ENCODE data around the gene USP48. TPM values are rescaled to one million over a fixed set of nuclear protein-coding genes. Genes with fewer than 3 reads are reported as not detected.

The USP48 gene
- total RNA-seq, 1 donor from 2014 or later: 97.3 TPM

DNA sequence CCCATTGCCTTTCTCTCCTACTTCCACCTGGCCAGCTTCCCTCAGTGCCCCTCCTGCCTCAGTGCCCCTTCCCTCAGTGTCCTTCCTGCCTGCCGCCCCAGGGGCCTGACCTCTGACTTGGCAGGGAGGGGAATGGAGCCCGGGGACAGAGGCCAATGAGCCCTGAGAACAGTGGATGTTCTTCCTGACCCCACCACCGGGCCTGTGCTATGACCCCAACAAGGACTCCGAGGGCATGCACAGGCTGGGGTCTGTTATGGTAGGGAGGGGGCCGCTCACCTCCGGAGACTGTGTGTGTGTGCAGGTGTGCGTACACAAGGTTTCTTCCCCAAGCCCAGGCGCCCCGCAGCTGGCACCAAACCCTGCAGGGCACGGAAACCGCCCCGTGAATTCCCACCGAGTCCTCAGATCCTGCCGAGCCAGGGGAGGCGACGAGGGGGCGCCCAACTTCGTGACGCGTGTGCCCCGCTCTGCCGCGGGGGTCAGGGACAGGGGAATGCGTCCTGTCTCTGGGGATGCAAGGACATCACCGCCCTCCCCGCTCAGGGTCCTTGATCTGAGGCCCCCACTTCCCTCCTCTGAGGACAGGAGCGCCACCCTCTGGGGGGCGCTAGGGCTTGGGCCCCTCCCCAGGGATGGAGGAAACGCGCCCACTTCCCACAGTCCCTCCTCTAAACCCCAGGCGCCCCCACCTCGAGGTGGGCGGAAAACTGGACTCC lies 114.6 kb downstream of the USP48 start:
- peaks cover 39% of the 10 kb centered on the region for H3K27me3 Mint-ChIP-seq
- no peak for DNase-seq
- H3K9me3 Mint-ChIP-seq: no peaks in the 10 kb centered on the region
- no peak overlapping the region for H3K27ac Mint-ChIP-seq
- TF ChIP-seq, protein P1, sequence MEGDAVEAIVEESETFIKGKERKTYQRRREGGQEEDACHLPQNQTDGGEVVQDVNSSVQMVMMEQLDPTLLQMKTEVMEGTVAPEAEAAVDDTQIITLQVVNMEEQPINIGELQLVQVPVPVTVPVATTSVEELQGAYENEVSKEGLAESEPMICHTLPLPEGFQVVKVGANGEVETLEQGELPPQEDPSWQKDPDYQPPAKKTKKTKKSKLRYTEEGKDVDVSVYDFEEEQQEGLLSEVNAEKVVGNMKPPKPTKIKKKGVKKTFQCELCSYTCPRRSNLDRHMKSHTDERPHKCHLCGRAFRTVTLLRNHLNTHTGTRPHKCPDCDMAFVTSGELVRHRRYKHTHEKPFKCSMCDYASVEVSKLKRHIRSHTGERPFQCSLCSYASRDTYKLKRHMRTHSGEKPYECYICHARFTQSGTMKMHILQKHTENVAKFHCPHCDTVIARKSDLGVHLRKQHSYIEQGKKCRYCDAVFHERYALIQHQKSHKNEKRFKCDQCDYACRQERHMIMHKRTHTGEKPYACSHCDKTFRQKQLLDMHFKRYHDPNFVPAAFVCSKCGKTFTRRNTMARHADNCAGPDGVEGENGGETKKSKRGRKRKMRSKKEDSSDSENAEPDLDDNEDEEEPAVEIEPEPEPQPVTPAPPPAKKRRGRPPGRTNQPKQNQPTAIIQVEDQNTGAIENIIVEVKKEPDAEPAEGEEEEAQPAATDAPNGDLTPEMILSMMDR (IDR thresholded peaks at IDR 0.05): no peak
- no peak for ATAC-seq (ENCODE audit: low read depth)
- ChIA-PET POLR2A (no interaction called here), CTCF (no interaction called here)
- no peaks in the 10 kb centered on the region for H3K36me3 Mint-ChIP-seq (ENCODE audit: low read depth)
- peaks cover 24% of the 10 kb centered on the region for H3K4me1 Mint-ChIP-seq
- H3K4me3 Mint-ChIP-seq: no peak overlapping the region
- intact Hi-C loops (cut with micrococcal nuclease): no loop called here

DNA sequence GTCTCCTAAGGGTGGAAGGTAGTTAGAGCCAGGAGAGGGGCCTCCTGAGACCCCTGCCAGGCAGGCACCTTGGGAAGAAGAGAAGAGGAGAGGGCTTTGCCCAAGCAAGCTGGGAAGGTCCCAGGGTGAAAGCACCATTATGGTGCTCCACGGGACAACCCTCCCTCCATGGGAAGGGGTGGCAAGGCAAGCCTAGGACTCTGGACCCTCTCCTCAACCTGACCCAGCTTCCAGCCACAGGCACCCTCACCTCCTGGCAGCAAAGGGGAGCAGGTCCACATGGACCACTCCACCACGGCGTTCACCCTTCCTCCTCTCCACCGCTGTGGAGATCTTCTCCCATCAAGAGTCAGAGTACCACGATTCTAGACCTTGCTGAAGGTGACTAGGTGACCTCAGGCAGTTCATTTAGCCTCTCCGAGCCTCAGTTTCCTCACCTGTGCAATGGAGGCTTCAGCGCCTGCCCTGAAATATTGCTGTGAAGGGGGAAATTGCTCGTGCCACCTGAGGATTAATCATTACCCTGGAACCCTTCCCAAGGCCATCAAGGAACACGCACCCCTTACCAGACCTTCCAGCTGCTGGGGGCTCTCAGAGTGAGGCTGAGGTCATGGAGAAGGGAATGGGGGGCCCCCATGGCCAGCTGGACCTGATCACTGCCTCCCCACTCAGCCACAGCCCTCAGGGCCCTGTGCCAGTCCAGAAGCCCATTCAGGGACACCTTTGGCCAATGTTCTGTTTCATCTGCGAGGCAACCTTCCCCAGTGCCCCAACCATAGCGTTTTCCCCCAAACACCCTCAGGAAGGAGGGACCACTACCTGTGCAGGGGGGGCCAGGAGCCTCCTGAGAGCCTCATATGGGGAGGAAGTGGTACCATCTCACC lies 115.4 kb downstream of the USP48 start:
- Mint-ChIP-seq H3K36me3 (ENCODE audit: low read depth) (no peaks in the 10 kb centered on the region), H3K27ac (no peak overlapping the region), H3K4me3 (no peak overlapping the region), H3K4me1 (peaks cover 24% of the 10 kb centered on the region), H3K27me3 (peaks cover 39% of the 10 kb centered on the region), H3K9me3 (no peaks in the 10 kb centered on the region)
- ATAC-seq (ENCODE audit: low read depth) (no peak), DNase-seq (no peak)
- POLR2A ChIA-PET: no interaction called here
- CTCF ChIA-PET: no interaction called here
- TF ChIP-seq, protein P1 (IDR thresholded peaks at IDR 0.05): no peak
- intact Hi-C loops (cut with micrococcal nuclease): no loop called here

DNA sequence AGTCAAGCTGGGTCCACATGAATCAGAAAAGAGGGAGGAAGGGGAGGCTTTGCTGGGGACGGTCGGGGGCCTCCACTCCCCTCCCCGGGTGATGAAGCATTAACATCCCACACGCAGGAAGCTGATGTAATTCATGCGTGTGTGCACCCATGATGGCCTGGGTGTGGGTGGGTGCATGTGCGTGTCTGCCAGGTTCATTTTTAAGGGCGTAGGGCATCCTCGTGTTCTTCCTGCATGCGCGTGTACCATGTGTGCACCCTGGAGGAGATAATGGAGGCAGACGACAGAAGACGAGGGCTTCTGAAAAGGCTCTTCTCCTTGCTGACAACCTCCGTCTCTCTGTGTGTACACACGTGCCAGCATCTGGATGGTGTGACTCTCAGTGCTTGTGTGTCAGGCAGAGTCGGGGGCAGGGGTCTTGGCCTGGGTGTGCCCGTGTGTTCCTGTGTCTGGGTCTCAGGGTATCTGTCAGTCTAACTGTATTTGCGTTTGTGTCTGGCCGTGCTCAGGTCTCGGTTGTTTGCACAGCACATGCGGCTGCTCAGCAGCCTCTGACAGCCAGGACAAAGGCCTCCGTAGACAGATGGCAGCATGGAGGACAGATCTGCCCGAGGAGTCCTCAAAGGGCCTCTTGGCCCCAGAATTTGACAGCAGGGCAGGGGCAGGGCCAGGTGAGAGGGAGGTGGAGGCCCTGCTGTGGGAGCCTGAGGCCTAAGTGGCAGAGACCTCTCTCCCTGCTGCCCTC lies 116.2 kb downstream of the USP48 start:
- TF ChIP-seq, protein P1 (IDR thresholded peaks at IDR 0.05): no peak
- no peak for DNase-seq

DNA sequence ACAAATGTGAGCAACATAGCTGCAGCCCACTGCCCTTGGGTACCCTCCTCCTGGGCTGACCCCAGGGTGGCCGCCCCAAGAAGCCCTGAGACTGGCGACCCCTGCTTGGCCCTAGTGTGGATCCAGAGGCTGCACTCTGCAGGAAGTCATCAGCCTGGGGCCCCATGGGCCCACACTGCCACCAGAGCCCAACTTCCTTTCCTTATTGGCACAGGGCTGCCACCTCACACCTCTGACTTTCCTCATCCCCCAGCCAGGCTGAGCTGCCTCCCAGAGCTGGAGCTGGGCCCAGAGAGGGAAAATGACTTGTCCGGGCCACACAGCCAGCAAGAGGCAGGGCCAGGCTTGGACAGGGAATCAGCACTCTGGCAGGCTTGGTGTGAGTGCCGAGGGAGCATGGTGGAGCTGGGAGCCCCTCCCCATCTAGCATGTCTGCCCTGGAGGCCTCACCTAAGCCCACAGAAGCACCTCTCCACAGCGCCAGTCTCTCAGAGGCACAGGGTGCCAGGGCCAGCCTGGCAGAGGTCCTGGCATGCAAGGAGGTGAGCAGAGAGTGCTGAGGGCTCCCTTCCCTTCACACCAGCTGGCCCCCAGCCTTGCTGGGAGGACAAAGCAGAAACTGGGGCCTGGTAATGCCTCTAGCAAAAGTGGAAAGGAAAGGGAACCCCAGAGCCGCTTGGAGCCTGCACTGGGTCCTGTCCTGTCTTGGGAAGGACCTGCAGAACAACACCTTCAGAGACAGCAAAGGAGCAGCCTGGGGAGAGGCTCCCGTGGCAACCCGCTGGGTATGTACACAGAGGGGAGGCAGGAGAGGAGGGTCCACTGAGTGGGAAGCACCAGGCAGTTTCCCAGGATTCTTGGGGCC lies 117.0 kb downstream of the USP48 start:
- ATAC-seq (ENCODE audit: low read depth): no peak
- Mint-ChIP-seq H3K4me3 (no peak overlapping the region), H3K27me3 (peaks cover 49% of the 10 kb centered on the region), H3K9me3 (no peaks in the 10 kb centered on the region), H3K36me3 (ENCODE audit: low read depth) (no peaks in the 10 kb centered on the region), H3K4me1 (peaks cover 24% of the 10 kb centered on the region), H3K27ac (no peak overlapping the region)
- TF ChIP-seq, protein P1 (IDR thresholded peaks at IDR 0.05): no peak
- CTCF ChIA-PET: no interaction called here
- POLR2A ChIA-PET: no interaction called here
- DNase-seq: no peak
- intact Hi-C loops (cut with micrococcal nuclease): no loop called here

More for the DNA sequence above, 116.2 kb downstream of the USP48 start:
- Mint-ChIP-seq H3K27me3 (peaks cover 45% of the 10 kb centered on the region), H3K4me3 (no peak overlapping the region), H3K36me3 (ENCODE audit: low read depth) (no peaks in the 10 kb centered on the region), H3K9me3 (no peaks in the 10 kb centered on the region), H3K4me1 (peaks cover 24% of the 10 kb centered on the region), H3K27ac (no peak overlapping the region)
- ATAC-seq (ENCODE audit: low read depth): no peak
- intact Hi-C loops (cut with micrococcal nuclease): no loop called here
- ChIA-PET POLR2A (no interaction called here), CTCF (no interaction called here)
